Nucleus accumbens (tissue), 56 donors: ENCODE data around the gene TESK2.

Experiments used
- DNase-seq, 56 donors: peaks; one replicate each; lab custom pipeline; 2025; lab: John Stamatoyannopoulos, UW

The TESK2 gene

GRCh38 chr1:45346473-45346872, 144.5 kb downstream of the TESK2 start:
- no peak for DNase-seq

- DNase-seq, result no peak
Observed at GRCh38 chr1:45345014-45345413, 145.9 kb downstream of the TESK2 start.

- DNase-seq, result no peak
Observed at GRCh38 chr1:45344499-45344898, 146.5 kb downstream of the TESK2 start.

GRCh38 chr1:45340816-45341466, 150.0 kb downstream of the TESK2 start:
- DNase-seq, result peak in 4 of 56 donors; percentile 20 to 44 (median 38)

- peak; percentile 47 to 91 (median 83) for DNase-seq
Observed at GRCh38 chr1:45339789-45340558, 151.0 kb downstream of the TESK2 start, which contains the start of the genes MUTYH and TOE1. Gene MUTYH, minus strand, starts transcription at chr1:45340440. Its CDS starts 5,935 bp downstream, at chr1:45334505. Gene TOE1, plus strand, starts transcription at chr1:45340170. Its CDS starts 83 bp downstream, at chr1:45340253.

- no peak for DNase-seq
Observed at GRCh38 chr1:45337630-45338325, 153.2 kb downstream of the TESK2 start.

GRCh38 chr1:45335855-45336324, 155.1 kb downstream of the TESK2 start:
- DNase-seq, result no peak

GRCh38 chr1:45334308-45335245, 156.4 kb downstream of the TESK2 start:
- DNase-seq, result peak in 5 of 56 donors; percentile 8 to 47 (median 19)

GRCh38 chr1:45332346-45332720, 158.6 kb downstream of the TESK2 start:
- no peak for DNase-seq

GRCh38 chr1:45331436-45332345, 159.3 kb downstream of the TESK2 start:
- no peak for DNase-seq

- DNase-seq, result no peak
Observed at GRCh38 chr1:45329445-45329844, 161.5 kb downstream of the TESK2 start.

GRCh38 chr1:45328680-45329079, 162.3 kb downstream of the TESK2 start:
- DNase-seq, result no peak

GRCh38 chr1:45327644-45328515, 163.1 kb downstream of the TESK2 start:
- DNase-seq, result no peak

GRCh38 chr1:45326627-45327623, 164.0 kb downstream of the TESK2 start, which contains the start of gene HPDL:
Gene HPDL, plus strand, starts transcription at chr1:45326895. Its CDS starts 254 bp downstream, at chr1:45327149.
- peak in 54 of 56 donors; percentile 29 to 88 (median 72) for DNase-seq

GRCh38 chr1:45325851-45326506, 165.0 kb downstream of the TESK2 start:
- peak in 11 of 56 donors; percentile 6 to 32 (median 21) for DNase-seq

- no peak for DNase-seq
Observed at GRCh38 chr1:45322486-45323040, 168.4 kb downstream of the TESK2 start.
